NCI-H2029 (cell line): ENCODE results near the gene MPPED2.
A peak's percentile ranks its signal among the peaks of the same experiment; 100 is the strongest.

Experiments
- DNase-seq: peaks from one replicate; lab custom pipeline; 2025; lab: John Stamatoyannopoulos, UW

MPPED2 gene

DNA sequence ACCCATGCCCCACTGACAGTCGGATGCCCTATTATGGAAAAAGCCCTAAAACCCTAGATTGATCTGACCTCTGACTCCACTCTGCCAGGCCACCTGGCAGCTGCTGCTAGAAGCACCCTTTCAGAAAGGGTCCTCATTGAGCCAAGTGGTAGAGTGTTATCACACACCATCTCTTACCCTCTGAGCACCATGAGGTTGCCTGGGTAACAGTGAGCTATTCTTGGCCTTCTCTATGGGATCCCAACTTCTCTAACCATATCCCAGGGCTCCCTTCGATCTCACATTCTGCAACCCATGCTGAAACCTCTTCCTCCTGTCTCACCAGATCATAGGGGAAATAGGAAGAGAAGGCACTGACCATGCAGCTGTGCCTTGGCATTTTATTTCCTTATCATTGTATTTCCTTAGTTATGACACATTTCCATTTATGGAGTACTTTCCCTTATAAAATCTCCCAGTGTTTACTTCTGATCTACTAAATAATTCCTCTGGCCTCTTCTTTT lies 52.7 kb downstream of the MPPED2 start:
- DNase-seq, result no peak

DNA sequence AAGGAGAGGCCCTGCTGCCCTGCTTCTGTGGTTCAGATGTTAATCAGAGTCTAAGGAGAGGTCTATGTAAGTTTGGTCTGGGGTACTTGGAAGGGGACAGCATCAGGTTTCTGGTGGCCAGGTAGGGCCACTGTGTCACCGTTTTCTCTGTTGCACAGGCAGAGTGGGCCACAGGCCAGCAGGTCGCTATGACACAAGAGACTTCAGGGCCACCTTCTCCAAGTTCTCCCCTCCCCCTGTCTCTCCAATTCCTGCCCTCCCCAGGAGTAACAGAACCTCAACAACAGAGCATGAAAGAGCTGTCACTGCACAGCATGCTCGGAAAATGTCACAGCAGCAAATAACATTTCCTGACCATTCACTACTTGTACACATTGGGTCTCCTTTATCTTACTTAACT lies 58.6 kb downstream of the MPPED2 start:
- no peak for DNase-seq

DNA sequence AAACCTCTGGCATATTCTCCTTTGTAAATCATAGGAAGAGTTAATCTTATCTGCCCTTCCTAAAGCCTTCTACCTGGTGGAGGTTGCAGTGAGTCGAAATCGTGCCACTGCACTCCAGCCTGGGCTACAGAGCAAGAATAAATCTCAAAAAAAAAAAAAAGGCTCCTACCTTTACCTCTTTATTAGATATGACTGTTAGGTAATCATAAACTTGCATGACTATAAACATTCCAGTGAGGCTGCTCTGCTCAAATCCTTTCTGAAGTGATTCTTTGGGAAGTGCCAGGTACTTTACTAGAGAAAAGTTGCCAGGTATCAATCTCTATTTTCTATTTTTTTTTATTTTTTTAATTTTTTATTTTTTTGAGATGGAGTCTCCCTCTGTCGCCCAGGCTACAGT lies 59.6 kb downstream of the MPPED2 start:
- no peak for DNase-seq

DNA sequence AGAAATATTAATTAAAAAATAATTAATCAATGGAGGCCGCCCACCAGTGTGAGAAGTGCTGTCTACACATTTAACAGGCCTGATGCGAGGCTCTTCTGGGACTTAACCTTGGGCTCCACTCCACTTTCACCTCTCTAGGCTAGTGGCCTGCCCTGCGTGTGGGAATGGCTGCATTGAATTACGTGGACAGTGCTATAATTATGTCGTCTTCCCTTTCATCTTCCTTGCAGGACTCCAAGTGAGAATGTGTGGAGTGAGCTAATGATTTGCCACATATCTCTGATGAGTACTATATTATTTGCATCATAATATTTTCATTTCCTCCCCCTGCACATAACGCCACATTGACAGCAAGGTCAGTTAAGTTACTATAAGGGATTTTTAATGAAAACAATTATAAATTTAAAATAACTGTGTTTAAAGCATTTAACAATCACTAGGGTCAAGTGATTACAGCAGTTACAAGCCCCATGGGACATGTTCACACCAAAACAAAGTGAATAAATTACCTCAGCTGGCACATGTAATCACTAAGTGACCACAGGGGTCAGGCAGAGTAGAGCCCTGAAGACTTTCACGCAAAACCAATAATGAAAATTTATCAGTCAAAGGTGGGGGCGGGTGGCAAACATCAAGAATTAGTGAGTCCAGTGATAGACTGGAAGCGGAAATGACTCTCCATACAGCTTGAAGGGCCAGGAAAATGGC lies 63.5 kb downstream of the MPPED2 start:
- DNase-seq, result no peak

DNA sequence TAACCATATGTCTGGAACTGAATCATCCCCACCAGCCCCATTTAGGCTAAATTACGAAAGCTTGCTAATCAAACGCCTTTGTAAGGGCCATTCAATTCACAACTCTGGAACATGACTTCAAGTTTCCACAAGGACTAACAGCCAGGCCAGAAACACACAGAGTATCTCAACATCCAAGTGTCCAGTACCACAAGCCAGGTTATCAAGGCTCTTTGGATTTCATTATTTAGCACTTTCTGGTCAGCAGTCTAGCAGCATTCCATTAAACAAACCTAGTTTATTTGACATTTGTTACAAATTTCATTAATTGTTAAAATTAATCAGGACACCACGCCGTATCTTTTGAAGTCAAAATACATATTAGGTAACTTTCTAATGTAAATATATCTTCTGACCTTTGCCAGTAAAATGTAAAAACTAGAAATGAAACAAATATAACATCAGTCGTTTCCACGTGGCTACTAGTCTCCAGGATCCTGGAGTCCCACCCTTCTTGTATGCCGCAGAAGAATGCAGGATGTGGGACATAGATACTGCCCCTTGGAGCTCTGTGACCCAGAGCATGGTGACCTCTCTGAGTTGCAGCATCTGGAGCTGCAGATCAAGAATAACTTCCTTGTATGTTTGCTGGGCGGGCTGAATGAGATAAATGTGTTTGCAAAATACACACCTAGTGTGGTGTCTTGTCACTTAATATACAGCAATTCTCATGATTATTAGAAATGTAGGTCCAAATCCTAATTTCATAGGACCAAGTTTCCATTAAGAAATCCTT lies 64.7 kb downstream of the MPPED2 start:
- no peak for DNase-seq

DNA sequence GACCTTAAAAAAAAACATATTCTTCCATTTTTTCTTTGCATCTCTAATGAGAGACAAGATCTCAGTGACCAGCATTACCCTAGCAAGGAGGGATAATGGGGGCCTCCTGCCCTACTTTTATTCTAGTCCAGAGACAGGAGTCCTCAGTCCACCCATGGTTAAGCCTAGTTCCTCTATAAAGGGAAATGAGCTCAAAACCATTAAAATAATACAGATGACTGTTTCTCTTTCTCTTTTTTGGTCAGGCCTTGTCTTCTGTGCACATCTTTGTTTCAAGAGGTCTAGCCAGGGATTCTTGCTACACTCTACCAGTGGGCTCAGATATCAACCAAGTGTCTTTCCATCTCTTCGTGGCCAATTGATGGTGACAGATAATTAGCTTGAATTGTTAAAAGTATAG lies 73.1 kb downstream of the MPPED2 start:
- DNase-seq, result no peak

DNA sequence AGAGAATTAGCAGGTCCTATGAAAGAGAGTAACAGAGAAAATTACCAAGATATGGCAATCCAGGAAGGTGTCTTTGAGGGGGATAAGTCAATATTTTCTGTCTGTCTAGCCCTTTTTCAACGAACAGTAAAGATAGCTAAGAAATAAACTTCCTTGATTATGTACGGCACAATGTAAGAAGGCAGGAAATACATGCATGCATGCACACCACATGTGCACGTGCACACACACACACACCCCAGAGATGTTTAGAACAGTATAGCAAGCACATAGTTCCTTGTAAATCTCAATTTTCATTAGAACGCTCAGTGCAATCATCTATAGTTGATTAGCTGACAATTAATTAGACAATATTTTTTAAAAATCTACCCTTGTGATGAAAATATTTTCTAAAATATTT lies 74.7 kb downstream of the MPPED2 start:
- DNase-seq, result no peak

DNA sequence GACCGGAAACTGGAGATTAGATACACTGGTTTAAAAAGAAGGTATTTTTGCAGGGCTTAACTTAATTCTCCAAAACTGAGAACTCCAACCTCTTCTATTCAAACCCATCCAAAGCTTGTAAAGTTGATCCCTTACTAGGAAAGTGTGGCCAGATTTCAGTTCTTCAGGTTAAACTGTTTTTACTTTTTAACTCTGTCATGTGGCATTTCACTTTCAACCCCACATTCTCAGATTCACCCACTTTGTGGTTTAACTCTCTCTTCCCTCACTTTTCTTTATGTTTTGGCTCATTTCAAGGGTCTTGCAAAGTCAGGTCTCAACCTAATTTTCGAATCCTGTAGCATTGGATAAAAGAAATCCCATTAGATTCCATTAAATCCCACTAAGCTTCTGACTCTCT lies 75.4 kb downstream of the MPPED2 start:
- no peak for DNase-seq

DNA sequence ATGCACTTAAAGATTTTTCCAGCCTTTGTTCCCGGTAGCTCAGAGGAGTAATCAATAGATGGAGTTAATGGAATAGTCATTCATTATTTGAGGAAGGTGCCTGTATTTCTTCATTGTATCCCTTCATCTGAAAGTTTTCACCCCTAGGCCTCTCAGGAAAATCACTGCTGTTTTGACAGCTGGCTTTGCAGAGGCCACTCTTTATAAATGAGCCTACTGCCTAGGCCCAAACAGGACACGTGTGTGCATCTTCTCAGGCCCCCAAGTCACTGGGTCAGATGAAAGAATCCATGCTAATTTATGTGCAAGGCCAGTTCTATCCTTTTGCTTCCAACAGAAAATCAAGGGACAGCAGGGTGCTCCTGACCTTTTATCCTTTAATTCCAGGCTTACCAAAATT lies 76.8 kb downstream of the MPPED2 start:
- DNase-seq, result no peak

DNA sequence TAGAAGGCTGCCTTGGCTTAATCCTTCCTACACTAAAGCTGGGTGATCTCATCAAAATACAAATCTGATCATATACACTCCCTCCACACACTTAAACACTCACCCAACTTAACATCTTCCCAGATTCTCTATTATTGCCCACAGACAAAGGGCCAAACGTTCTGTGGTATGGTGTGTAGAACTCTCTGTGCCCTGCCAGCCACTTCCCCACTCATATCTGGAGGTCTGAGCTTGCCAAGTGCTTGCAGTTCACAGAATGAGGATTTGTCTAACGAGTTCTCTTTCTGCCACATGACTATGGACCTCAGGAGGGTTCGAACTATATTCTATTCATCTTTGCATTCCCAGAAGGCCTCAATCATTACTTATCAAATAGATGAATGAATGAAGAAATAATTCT lies 77.6 kb downstream of the MPPED2 start:
- no peak for DNase-seq

DNA sequence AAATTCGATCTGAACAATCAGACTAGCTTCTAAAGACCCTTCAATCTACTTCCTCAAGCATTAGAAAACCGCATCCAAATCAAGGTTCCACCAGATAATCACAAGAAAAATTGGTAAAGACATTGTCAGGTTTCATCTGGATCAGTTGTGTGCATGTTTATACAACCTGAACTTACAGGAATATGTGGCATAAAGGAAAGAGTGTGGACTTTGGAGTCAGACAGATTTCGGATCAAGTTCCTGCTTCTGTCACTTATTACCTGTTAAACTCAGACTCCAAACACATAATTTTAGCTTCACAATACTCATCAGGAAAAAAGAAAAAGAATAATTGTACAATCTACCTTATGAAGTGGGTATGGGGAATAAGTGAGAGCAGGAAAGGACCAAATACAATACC lies 80.5 kb downstream of the MPPED2 start:
- no peak for DNase-seq

DNA sequence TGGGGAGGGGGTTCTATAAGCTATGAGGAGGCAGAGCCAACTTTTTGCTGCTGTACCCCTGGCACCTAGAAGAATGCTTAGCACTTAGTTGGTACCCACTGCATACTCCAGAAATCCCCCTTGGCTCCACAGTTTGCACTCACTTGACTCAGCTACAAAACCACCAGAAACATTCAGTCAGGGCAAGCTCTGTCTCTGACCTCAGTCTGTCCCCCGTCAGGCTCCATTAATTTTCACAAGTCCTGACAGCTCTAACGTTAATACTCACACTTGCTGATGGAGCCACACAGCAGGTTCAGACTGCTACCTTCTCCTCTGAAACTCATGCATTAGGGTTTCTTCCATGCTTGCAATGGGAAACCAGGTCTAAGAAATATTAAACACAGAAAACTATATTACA lies 81.7 kb downstream of the MPPED2 start:
- DNase-seq, result no peak

DNA sequence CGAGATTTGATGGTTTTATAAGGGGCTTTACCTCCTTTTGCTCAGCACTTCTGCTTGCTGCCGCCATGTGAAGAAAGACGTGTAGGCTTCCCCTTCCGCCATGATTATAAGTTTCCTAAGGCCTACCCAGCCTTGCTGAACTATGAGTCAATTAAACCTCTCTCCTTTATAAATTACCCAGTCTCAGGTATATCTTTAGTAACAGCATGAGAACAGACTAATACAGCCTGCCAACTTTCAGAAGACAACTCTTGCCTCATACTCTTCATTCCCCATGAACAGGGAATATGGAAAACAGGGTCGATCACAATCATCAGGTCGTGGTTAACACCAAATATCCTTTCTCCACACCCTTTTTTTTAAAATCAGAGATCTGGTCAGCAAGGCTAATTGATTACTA lies 83.0 kb downstream of the MPPED2 start:
- DNase-seq, result no peak

DNA sequence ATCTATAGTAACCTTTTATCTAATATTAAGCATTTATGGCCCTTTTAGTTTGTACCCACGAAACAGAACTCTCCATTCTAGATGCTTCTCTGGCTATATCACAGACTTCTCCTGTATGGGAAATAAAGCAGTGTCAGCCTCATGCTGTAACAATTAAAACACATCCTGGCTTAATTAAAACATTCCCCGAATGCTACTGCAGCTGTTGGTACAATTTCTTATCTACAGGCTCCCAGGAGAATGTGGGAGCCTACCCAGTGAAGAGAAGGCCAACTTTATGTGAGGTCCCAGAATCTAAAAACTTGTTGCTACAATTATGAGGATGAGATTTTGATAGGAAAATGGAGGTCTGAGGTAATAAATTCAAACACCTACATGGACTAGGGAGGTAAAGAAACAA lies 83.8 kb downstream of the MPPED2 start:
- DNase-seq, result no peak

DNA sequence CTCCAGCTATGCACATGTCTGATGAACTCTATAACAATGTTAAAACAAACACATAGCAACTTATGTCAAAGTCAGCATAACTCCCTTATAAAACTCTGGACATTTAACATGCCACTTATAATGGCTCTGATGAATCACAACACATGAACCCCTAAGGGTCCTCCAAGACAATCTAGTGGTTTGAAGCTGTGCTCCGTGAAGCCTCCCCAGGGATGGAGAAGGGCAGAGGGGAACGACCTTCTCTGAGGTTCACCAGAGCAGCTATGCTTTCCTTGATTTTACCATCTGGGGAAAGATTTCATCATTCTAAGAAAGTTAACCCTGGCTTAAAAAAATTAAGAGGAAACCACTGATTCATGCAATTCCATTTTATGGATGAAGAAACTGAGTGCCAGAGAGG lies 84.4 kb downstream of the MPPED2 start:
- no peak for DNase-seq

DNA sequence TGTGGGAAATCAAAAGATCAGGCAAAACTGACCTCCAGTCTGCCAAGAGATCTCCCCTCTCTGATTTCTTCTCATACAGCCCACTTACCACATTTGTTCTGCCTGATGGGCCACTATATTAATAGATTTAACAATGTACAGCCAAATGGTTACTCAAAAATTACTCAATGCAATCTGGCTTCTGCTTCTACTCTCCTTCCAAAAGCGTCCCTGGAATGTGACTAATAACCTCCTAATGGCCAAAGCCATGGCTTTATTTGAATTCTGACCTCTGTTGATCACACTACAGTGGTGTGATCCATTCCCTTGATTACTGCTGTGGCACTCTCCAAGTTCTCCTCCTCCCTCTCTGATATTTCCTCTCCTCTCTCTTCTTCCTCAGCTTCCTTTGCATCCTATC lies 86.2 kb downstream of the MPPED2 start:
- no peak for DNase-seq

DNA sequence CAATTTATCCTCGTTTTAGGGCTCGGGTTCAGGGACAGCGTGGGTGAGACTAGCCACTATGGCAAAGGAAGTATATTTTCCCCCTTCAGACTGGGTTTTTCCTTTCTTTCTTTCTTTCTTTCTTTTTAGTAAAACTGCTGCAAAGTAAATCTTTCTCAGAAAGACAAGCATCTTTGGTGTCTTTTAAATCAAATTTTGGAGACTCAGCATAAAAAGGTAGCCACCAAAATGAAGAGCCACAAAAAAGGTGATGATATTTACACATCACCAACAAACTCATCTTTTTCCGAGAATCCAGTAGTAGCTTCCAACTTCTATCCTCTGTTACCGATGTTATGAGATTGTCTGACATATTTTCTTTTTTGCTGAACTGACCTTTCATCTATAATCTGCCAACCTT lies 88.6 kb downstream of the MPPED2 start:
- DNase-seq, result no peak

DNA sequence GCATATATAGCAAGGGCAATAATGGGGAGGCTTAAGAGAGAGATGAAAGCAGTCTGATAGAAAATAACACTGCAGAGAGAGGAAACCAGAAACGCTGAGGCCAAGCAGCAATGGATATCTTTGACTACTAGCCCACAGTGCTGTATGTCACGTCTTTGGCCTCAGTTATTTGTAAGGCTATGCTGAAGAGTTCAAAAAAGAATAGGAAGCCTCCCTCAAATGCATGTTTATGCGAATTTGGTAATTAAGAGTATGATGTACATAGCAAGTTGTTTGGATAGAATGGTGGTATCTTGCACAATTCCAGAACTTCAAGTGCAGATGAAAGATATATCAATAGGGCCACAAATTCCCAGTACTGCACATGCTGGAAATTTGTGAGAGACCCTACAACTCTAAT lies 89.2 kb downstream of the MPPED2 start:
- DNase-seq, result no peak

DNA sequence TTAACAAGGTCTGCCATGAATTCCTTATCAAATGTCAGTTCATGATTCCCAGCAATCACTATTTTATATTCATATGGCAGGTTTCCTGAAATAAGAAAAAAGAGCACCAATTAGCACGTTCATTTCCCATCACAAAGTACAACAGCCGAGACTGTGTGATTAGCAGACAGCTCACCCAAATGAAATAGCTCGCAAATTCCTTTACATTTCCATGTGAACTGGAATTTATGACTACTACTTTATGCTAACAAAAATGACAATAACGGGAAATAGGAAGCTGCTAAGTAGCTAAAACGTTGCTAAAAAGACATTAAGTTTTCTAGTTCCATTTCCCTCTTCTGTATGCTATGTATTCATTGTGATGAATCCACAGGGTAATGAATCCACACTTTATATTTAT lies 90.7 kb downstream of the MPPED2 start:
- no peak for DNase-seq

DNA sequence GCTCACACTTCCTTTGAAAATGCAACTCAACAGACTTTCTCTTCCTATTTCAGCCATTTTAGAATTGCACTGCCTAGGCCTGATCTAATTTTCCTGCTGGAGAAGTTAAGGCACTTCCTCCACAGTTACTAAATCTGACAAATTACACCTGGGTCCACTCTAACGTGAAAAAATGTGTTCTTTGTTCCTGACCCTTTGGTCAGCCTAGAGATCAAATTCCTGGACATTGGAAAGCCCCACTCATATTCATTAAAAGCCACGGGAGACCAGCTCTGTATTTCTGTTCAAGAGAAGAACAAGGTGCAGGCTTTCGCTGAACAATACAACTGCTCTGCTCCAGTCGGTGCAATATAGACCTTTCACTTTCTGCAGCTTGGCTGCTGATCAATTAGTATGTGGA lies 96.6 kb downstream of the MPPED2 start:
- DNase-seq, result no peak

DNA sequence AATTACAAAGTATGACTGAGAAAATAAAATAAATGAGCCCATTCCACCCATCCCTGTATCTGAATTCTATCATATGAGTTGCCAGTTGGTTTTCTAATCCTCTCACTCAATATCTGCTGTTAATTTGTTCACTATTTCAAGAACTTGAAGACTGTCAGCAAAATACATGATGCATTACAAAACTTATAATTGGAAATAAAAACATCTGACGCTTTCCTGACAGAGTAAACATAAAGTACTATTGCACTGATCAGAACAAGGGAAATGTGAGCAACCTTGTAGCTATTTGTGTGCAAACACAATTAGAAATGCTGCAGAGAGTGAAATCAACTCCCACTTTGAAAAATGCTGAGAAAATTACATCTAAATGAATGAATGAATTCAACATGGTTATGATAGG lies 97.1 kb downstream of the MPPED2 start:
- no peak for DNase-seq

DNA sequence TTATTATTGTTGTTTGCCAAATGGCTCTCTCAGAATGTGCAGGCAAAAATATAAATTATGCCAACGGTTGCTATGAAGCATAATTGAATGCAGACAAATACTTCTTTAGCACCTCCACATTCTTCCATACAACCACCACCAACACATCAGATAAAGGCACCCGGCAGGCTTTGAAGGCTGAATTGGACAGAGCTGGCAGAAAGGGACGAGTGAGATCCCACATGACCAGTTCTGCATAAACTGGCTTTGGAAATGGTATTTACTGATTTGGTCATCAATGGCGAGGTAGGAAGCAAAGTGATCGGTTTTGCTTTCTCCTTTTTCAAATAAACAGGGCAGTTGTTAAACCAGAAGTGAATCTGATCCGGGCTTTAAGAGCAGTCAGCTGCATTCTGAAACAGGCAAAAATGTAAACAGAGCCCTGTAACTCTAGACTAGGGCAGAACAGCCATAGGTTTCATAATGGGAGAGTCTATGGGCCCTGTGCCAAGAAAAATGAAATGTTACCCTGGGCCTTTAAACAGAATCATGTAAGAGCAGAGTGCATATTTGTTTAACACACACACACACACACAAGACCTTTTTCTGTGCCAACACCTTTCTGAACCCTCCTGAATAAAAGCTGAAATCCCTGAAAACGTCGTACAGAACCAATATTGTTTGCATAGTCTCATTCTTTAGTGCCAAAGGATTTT lies 97.7 kb downstream of the MPPED2 start:
- DNase-seq, result peak; percentile 90
